Cardiac fibroblast (primary cell): Measurements from ENCODE around the gene CDHR5.

Experiments used
- DNase-seq, 2 donors: peaks; one replicate each; pipeline versions ENCODE4 v3.0.0 to v3.0.0-alpha.2; 2010; ENCODE audit warnings: low read depth in 2 of 2
- H3K4me3 ChIP-seq, 2 donors: replicated peaks in 1 of 2; 1 replicate in 1 of 2; 2 replicates in 1 of 2; pipeline ENCODE4 v1.5.1; 2011; ENCODE audit warnings: low read depth in 2 of 2, low read length in 2 of 2, mild to moderate bottlenecking in 2 of 2, moderate library complexity in 1 of 2
- TF ChIP-seq, protein P1 (sequence below): IDR thresholded peaks from one replicate; pipeline ENCODE4 v1.5.1; 2011; ENCODE audit warnings: low read depth, mild to moderate bottlenecking, low read length, inconsistent platforms

CDHR5 gene

GRCh38 chr11:660681-661444 is 36.1 kb upstream of the CDHR5 start:
- no peak for DNase-seq
- H3K4me3 ChIP-seq: no peak overlapping the region
- TF ChIP-seq, protein P1, sequence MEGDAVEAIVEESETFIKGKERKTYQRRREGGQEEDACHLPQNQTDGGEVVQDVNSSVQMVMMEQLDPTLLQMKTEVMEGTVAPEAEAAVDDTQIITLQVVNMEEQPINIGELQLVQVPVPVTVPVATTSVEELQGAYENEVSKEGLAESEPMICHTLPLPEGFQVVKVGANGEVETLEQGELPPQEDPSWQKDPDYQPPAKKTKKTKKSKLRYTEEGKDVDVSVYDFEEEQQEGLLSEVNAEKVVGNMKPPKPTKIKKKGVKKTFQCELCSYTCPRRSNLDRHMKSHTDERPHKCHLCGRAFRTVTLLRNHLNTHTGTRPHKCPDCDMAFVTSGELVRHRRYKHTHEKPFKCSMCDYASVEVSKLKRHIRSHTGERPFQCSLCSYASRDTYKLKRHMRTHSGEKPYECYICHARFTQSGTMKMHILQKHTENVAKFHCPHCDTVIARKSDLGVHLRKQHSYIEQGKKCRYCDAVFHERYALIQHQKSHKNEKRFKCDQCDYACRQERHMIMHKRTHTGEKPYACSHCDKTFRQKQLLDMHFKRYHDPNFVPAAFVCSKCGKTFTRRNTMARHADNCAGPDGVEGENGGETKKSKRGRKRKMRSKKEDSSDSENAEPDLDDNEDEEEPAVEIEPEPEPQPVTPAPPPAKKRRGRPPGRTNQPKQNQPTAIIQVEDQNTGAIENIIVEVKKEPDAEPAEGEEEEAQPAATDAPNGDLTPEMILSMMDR: no peak

- TF ChIP-seq, protein P1: no peak
- DNase-seq: no peak
- H3K4me3 ChIP-seq: no peak overlapping the region
Observed at GRCh38 chr11:660281-660680, 35.5 kb upstream of the CDHR5 start.

- H3K4me3 ChIP-seq: no peak overlapping the region
- TF ChIP-seq, protein P1: no peak
- no peak for DNase-seq
Observed at GRCh38 chr11:659532-660085, 34.9 kb upstream of the CDHR5 start.

- H3K4me3 ChIP-seq: no peak overlapping the region
- no peak for DNase-seq
- TF ChIP-seq, protein P1: no peak
Observed at GRCh38 chr11:657691-658126, 33.0 kb upstream of the CDHR5 start.

DNA sequence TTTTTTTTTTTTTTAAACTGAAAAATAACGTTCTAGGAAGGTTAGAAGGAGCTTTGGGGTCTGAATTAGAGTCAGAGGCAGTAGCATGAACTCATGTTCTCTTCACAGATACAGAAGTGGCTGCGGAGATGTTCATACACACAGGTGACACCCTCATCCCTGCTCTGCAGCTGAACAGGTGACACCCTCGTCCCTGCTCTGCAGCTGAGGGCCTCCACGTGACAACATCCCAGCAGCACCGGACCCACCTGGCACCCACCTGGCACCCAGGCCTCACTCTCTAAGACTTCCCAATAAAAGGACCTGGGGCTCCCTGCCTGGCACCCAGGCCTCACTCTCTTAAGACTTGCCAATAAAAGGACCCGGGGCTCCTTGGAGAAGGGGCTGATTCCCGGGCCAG is 32.1 kb upstream of the CDHR5 start:
- DNase-seq: no peak
- TF ChIP-seq, protein P1: no peak

DNA sequence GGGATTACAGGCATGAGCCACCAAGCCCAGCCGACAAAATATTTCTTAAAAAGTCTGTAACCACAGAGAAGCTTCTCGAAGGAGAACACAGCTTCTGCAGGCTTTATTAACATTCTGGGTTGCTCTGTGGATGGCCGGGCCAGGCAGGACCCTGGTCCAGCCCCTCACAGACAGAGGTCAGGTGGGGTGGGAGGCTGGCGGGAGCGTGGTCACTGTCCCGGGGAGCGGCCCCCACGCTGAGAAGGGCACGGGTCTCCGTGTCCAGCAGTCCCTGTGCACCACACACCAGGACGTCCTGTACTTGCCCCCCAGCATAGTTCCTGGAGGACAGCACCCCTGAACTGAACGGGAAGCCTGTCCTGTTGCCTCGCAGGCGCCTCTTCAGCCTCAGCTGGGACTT is 31.7 kb upstream of the CDHR5 start:
- no peak overlapping the region for H3K4me3 ChIP-seq
- TF ChIP-seq, protein P1: no peak
- no peak for DNase-seq

More for the DNA sequence above, 32.1 kb upstream of the CDHR5 start:
- no peak overlapping the region for H3K4me3 ChIP-seq
